IMR-90 (cell line): ENCODE measurements around the gene CHGA. TPM values are rescaled to one million over a fixed set of nuclear protein-coding genes. Genes with fewer than 3 reads are reported as not detected.

Experiments
- ATAC-seq: fragments of 200-7000 bp; cut with Tn5 transposase; 2 replicates; pipeline ENCODE4 v1.9.1; 2020; ENCODE audit warnings: low read depth, mild to moderate bottlenecking, moderate library complexity
- BruUV-seq: library from RNA; stranded (reverse); fragments of 400-500 nt; replicated peaks from 2 replicates; lab custom pipeline; 2021; lab: Mats Ljungman, UMichigan
- CTCF ChIA-PET: fragments of 300-600 bp; formaldehyde crosslinking; extraction: SDS; loops from one replicate; lab custom pipeline; 2021; ENCODE audit warnings: antibody characterized with exemption; lab: Yijun Ruan, JAX
- POLR2A ChIA-PET: fragments of 300-600 bp; sonication (Branson Sonifier 250); formaldehyde crosslinking; loops from one replicate; lab custom pipeline; 2022; ENCODE audit warnings: antibody characterized with exemption; ENCODE audit not compliant: unreplicated experiment; lab: Charles Lee
- DNase-seq: peaks from one replicate; pipeline ENCODE4 v3.0.0; 2013
- H2AFZ ChIP-seq: replicated peaks from 2 replicates; pipeline ENCODE3; 2013; ENCODE audit warnings: low read length, mild to moderate bottlenecking; ENCODE audit not compliant: poor library complexity
- H2AK5ac ChIP-seq: 2 replicates; pipeline ENCODE4 v1.6.1; 2013; ENCODE audit warnings: low read depth, low read length, inconsistent platforms
- H2AK9ac ChIP-seq: replicated peaks from 2 replicates; pipeline ENCODE3; 2013; ENCODE audit warnings: mild to moderate bottlenecking, low read depth, low read length, moderate library complexity; ENCODE audit not compliant: poor library complexity
- H2BK120ac ChIP-seq: 2 replicates; pipeline ENCODE4 v1.6.1; 2013; ENCODE audit warnings: low read depth, low read length, inconsistent platforms
- H2BK15ac ChIP-seq: 3 replicates; pipeline ENCODE4 v1.6.1; 2013; ENCODE audit warnings: low read depth, low read length, inconsistent platforms
- H2BK20ac ChIP-seq: 2 replicates; pipeline ENCODE4 v1.6.1; 2013; ENCODE audit warnings: low read depth, mild to moderate bottlenecking, inconsistent platforms, low read length, moderate library complexity
- H2BK5ac ChIP-seq: 2 replicates; pipeline ENCODE4 v1.6.1; 2013; ENCODE audit warnings: mild to moderate bottlenecking, low read depth, low read length, inconsistent platforms; ENCODE audit not compliant: poor library complexity, severe bottlenecking
- H3K14ac ChIP-seq: replicated peaks from 2 replicates; pipeline ENCODE4 v1.6.1; 2013; ENCODE audit warnings: low read depth, low read length, inconsistent platforms
- H3K18ac ChIP-seq: 2 replicates; pipeline ENCODE4 v1.6.1; 2013; ENCODE audit warnings: low read depth, low read length, control low read depth
- H3K23ac ChIP-seq: 2 replicates; pipeline ENCODE4 v1.6.1; 2013; ENCODE audit warnings: low read depth, low read length, inconsistent platforms
- H3K27ac ChIP-seq: 2 replicates; pipeline ENCODE4 v1.5.1; 2013; ENCODE audit warnings: mild to moderate bottlenecking, control low read depth, low read length; ENCODE audit not compliant: insufficient read depth
- H3K27me3 ChIP-seq: 2 replicates; pipeline ENCODE4 v1.6.1; 2013; ENCODE audit warnings: low read length; ENCODE audit not compliant: control insufficient read depth, insufficient read depth
- H3K36me3 ChIP-seq: 2 replicates; pipeline ENCODE4 v1.6.1; 2013; ENCODE audit warnings: low read length, mixed read lengths; ENCODE audit not compliant: control insufficient read depth, insufficient read depth
- H3K4ac ChIP-seq: 2 replicates; pipeline ENCODE4 v1.6.1; 2013; ENCODE audit warnings: low read depth, low read length, inconsistent platforms
- H3K4me1 ChIP-seq: 2 replicates; pipeline ENCODE4 v1.6.1; 2013; ENCODE audit warnings: low read length, mixed read lengths; ENCODE audit not compliant: control insufficient read depth, insufficient read depth
- H3K4me2 ChIP-seq: 2 replicates; pipeline ENCODE4 v1.6.1; 2013; ENCODE audit warnings: low read depth, mild to moderate bottlenecking, control low read depth, low read length, moderate library complexity
- H3K4me3 ChIP-seq: 2 replicates; pipeline ENCODE4 v1.5.1; 2013; ENCODE audit warnings: low read depth, mild to moderate bottlenecking, control low read depth, low read length, moderate library complexity; ENCODE audit not compliant: insufficient read depth
- H3K56ac ChIP-seq: 2 replicates; pipeline ENCODE4 v1.6.1; 2013; ENCODE audit warnings: low read length, inconsistent platforms; ENCODE audit not compliant: insufficient read depth; ENCODE audit errors: extremely low read depth
- H3K79me1 ChIP-seq, 2 experiments: 2 replicates each; pipeline ENCODE4 v1.6.1; 2013; ENCODE audit warnings: low read length in 2 of 2, inconsistent platforms in 1 of 2, low read depth in 1 of 2
- H3K9ac ChIP-seq: 2 replicates; pipeline ENCODE4 v1.6.1; 2013; ENCODE audit warnings: low read depth, low read length, control low read depth
- H3K9me1 ChIP-seq: 2 replicates; pipeline ENCODE4 v1.6.1; 2013; ENCODE audit warnings: low read length, inconsistent platforms; ENCODE audit not compliant: insufficient read depth
- H3K9me3 ChIP-seq: 2 replicates; pipeline ENCODE4 v1.6.1; 2013; ENCODE audit warnings: low read length; ENCODE audit not compliant: control insufficient read depth, insufficient read depth
- H4K20me1 ChIP-seq: 2 replicates; pipeline ENCODE4 v1.6.1; 2013; ENCODE audit warnings: low read length, inconsistent platforms; ENCODE audit not compliant: insufficient read depth
- H4K5ac ChIP-seq: 2 replicates; pipeline ENCODE4 v1.6.1; 2013; ENCODE audit warnings: mild to moderate bottlenecking, low read depth, low read length, control low read depth
- H4K8ac ChIP-seq, 2 experiments: 2 replicates each; pipeline ENCODE4 v1.6.1; 2013; ENCODE audit warnings: low read depth in 2 of 2, low read length in 2 of 2, control low read depth in 1 of 2, inconsistent platforms in 1 of 2
- H4K91ac ChIP-seq: 2 replicates; pipeline ENCODE4 v1.6.1; 2013; ENCODE audit warnings: low read depth, low read length, inconsistent platforms; ENCODE audit not compliant: insufficient read depth
- BHLHE40 ChIP-seq: fragments of 150-350 bp; IDR thresholded peaks from 2 replicates; pipeline ENCODE4 v1.6.1; 2016; ENCODE audit warnings: mild to moderate bottlenecking, low read depth, low read length
- CEBPB ChIP-seq: IDR thresholded peaks from 2 replicates; pipeline ENCODE4 v1.6.1; 2012; ENCODE audit warnings: low read depth, low read length, improper control_type of control experiment
- CHD1 ChIP-seq: IDR thresholded peaks from 2 replicates; pipeline ENCODE4 v1.6.1; 2012; ENCODE audit warnings: low read depth, low read length, improper control_type of control experiment
- CTCF ChIP-seq: conservative IDR thresholded peaks from 2 replicates; pipeline ENCODE4 v1.5.1; 2012; ENCODE audit warnings: mild to moderate bottlenecking, low read depth, low read length, improper control_type of control experiment
- FOS ChIP-seq: fragments of 150-350 bp; IDR thresholded peaks from 2 replicates; pipeline ENCODE4 v1.6.1; 2016; ENCODE audit warnings: low read depth, low read length
- MAFK ChIP-seq: IDR thresholded peaks from 2 replicates; pipeline ENCODE4 v1.6.1; 2012; ENCODE audit warnings: low read depth, low read length, improper control_type of control experiment
- MAZ ChIP-seq: IDR thresholded peaks from 2 replicates; pipeline ENCODE4 v1.6.1; 2012; ENCODE audit warnings: low read depth, mild to moderate bottlenecking, low read length, improper control_type of control experiment, moderate library complexity, borderline replicate concordance
- MXI1 ChIP-seq: IDR thresholded peaks from 2 replicates; pipeline ENCODE4 v1.6.1; 2012; ENCODE audit warnings: low read depth, mild to moderate bottlenecking, low read length, moderate library complexity, borderline replicate concordance
- NFE2L2 ChIP-seq: fragments of 150-350 bp; IDR thresholded peaks from 2 replicates; pipeline ENCODE4 v1.6.1; 2016; ENCODE audit warnings: low read depth, mild to moderate bottlenecking, low read length
- POLR2A ChIP-seq: IDR thresholded peaks from 2 replicates; pipeline ENCODE4 v1.6.1; 2012; ENCODE audit warnings: mild to moderate bottlenecking, low read depth, low read length
- RAD21 ChIP-seq: IDR thresholded peaks from 2 replicates; pipeline ENCODE4 v1.6.1; 2012; ENCODE audit warnings: low read length, improper control_type of control experiment
- RCOR1 ChIP-seq: IDR thresholded peaks from 2 replicates; pipeline ENCODE4 v1.6.1; 2012; ENCODE audit warnings: mild to moderate bottlenecking, low read length, improper control_type of control experiment; ENCODE audit not compliant: insufficient replicate concordance
- RFX5 ChIP-seq: IDR thresholded peaks from 2 replicates; pipeline ENCODE4 v1.8.0; 2012; ENCODE audit warnings: low read depth, mild to moderate bottlenecking, low read length, moderate library complexity
- SMC3 ChIP-seq: fragments of 150-350 bp; IDR thresholded peaks from 2 replicates; pipeline ENCODE4 v1.6.1; 2016; ENCODE audit warnings: low read depth, mild to moderate bottlenecking, antibody characterized with exemption, low read length, moderate library complexity
- WGBS, 2 experiments: methylation state at CpG; one replicate each; pipeline versions ENCODE4 v1.1.5 to v1.1.7; 2013; ENCODE audit warnings: missing lambda C conversion rate in 2 of 2; ENCODE audit not compliant: insufficient read length in 1 of 2; ENCODE audit errors: extremely low coverage in 2 of 2; 5-methylcytosine and 5-hydroxymethylcytosine counted together
- dilution Hi-C: fragments of 300-500 bp; cut with HindIII; formaldehyde crosslinking; loops from one replicate; pipeline ENCODE4 v1.14.3; 2018; ENCODE audit warnings: low sequenced_read_pairs; ENCODE audit not compliant: unreplicated experiment
- in situ Hi-C: fragments of 300-500 bp; cut with MboI; formaldehyde crosslinking; loops from 3 replicates; pipeline ENCODE4 v1.14.3; 2019; ENCODE audit warnings: low sequenced_read_pairs, inconsistent platforms, mixed read lengths
- intact Hi-C: fragments of 100-400 bp; cut with micrococcal nuclease; formaldehyde crosslinking; loops from 2 replicates; pipeline ENCODE4 v1.10.0; 2022
- polyA plus RNA-seq, 3 experiments: library from polyadenylated mRNA; depleted of rRNA; stranded (reverse); fragments of >200 nt; gene quantifications; 2 replicates each; pipeline ENCODE4 v1.2.3, GENCODE V29; 2012; ENCODE audit warnings: low replicate concordance in 1 of 3
- total RNA-seq: library from RNA; depleted of rRNA; stranded (reverse); fragments of >200 nt; gene quantifications from 2 replicates; pipeline ENCODE4 v1.2.3, GENCODE V29; 2012
- TF ChIP-seq, protein P1 (sequence below): fragments of 150-350 bp; IDR thresholded peaks from 2 replicates; pipeline ENCODE4 v1.6.1; 2017; ENCODE audit warnings: mild to moderate bottlenecking, antibody characterized with exemption, low read length, low read depth
- TF ChIP-seq, protein P2 (sequence below): fragments of 150-350 bp; IDR thresholded peaks from 2 replicates; pipeline ENCODE4 v1.6.1; 2016; ENCODE audit warnings: low read depth, mild to moderate bottlenecking, low read length, moderate library complexity, borderline replicate concordance

The CHGA gene
- total and polyA plus RNA-seq, 2 of the 4 experiments (the other 2 are of a cell fraction), result not detected

GRCh38 chr14:92916201-92916600 is 6.7 kb upstream of the CHGA start:
- Histone ChIP-seq H4K20me1 (no peaks in the 10 kb centered on the region), H3K27me3 (no peaks in the 10 kb centered on the region), H3K4me2 (no peak overlapping the region), H4K91ac (no peak overlapping the region), H3K14ac (no peak overlapping the region), H2AFZ (no peak overlapping the region), H2BK5ac (no peak overlapping the region), H4K8ac (no peak overlapping the region), H3K4ac (no peak overlapping the region), H3K9ac (no peak overlapping the region), H3K4me1 (no peaks in the 10 kb centered on the region), H2AK9ac (no peak overlapping the region), H3K18ac (no peak overlapping the region), H2BK15ac (no peak overlapping the region), H2BK20ac (no peak overlapping the region), H4K5ac (no peak overlapping the region), H3K56ac (no peak overlapping the region), H3K9me1 (no peaks in the 10 kb centered on the region), H3K4me3 (no peak overlapping the region), H2AK5ac (no peak overlapping the region), H3K23ac (no peak overlapping the region), H3K79me1 (no peaks in the 10 kb centered on the region), H3K9me3 (no peaks in the 10 kb centered on the region), H3K36me3 (no peaks in the 10 kb centered on the region), H3K27ac (no peak overlapping the region), H2BK120ac (no peak overlapping the region)
- WGBS, 2 experiments, result 33% methylated on average over 1 of the region's 4 CpGs; no CpG with 5 or more reads in 1 of the 2 experiments
- ATAC-seq, result no peak
- intact Hi-C loops, result no loop called here
- in situ Hi-C loops, result no loop called here
- dilution Hi-C loops, result no loop called here
- ChIA-PET POLR2A (no interaction called here), CTCF (no interaction called here)
- no TSS peak for BruUV-seq
- TF ChIP-seq RFX5, result no peak
- TF ChIP-seq, protein P1, sequence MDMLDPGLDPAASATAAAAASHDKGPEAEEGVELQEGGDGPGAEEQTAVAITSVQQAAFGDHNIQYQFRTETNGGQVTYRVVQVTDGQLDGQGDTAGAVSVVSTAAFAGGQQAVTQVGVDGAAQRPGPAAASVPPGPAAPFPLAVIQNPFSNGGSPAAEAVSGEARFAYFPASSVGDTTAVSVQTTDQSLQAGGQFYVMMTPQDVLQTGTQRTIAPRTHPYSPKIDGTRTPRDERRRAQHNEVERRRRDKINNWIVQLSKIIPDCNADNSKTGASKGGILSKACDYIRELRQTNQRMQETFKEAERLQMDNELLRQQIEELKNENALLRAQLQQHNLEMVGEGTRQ, result no peak
- TF ChIP-seq MXI1, result no peak
- no peak for TF ChIP-seq SMC3
- no peak for TF ChIP-seq MAZ
- no peak for TF ChIP-seq POLR2A
- TF ChIP-seq CHD1, result no peak
- TF ChIP-seq RCOR1, result no peak
- no peak for TF ChIP-seq MAFK
- TF ChIP-seq NFE2L2, result no peak
- no peak for TF ChIP-seq CEBPB
- TF ChIP-seq RAD21, result no peak
- no peak for TF ChIP-seq BHLHE40
- no peak for TF ChIP-seq FOS
- TF ChIP-seq, protein P2, sequence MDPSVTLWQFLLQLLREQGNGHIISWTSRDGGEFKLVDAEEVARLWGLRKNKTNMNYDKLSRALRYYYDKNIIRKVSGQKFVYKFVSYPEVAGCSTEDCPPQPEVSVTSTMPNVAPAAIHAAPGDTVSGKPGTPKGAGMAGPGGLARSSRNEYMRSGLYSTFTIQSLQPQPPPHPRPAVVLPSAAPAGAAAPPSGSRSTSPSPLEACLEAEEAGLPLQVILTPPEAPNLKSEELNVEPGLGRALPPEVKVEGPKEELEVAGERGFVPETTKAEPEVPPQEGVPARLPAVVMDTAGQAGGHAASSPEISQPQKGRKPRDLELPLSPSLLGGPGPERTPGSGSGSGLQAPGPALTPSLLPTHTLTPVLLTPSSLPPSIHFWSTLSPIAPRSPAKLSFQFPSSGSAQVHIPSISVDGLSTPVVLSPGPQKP, result no peak
- no peak for TF ChIP-seq CTCF
- DNase-seq, result no peak
